HG03575 (cell line): ENCODE measurements around the gene CCDC107.
"Not testable (repeated sequence)": the region's sequence is repeated elsewhere in the genome, so short reads cannot be mapped to it uniquely, and the experiment has no call there.

Source experiments
- ATAC-seq: cut with Tn5 transposase; IDR thresholded peaks from one replicate; pipeline ENCODE4 v1.9.1; 2021; ENCODE audit not compliant: unreplicated experiment, insufficient number of reproducible peaks, low FRiP score; ENCODE audit errors: extremely low read depth

The CCDC107 gene, protein sequence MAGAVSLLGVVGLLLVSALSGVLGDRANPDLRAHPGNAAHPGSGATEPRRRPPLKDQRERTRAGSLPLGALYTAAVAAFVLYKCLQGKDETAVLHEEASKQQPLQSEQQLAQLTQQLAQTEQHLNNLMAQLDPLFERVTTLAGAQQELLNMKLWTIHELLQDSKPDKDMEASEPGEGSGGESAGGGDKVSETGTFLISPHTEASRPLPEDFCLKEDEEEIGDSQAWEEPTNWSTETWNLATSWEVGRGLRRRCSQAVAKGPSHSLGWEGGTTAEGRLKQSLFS

DNA sequence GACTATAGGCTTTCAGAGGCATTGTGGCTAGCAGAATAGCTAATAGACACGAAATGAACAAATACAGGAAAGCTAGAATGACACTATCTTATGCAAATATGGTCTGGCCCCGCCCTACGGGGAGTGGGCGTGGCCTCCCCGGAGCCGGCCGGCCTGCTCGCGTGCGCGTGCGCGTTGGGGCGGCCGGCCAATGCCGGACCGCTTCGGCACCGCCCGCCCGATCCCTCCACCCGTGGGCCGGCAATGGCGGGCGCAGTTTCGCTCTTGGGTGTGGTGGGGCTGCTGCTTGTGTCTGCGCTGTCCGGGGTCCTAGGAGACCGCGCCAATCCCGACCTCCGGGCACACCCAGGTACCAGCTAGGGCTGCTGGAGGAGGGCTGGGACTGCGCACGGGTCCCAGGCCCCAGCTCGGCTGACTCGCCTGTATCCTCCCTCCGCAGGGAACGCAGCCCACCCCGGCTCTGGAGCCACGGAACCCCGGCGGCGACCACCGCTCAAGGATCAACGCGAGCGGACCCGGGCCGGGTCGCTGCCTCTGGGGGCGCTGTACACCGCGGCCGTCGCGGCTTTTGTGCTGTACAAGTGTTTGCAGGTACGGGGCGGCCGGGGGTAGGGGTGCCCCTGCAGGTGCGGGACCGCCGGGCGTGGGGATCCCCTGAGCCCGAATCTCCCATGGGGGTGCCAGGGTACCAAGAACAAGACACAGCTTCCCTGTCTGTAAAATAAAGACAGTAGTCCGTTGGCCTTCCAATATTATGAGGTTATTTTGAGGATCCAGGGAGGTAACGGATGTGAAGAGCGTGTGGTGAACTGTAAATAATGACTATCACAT, at the start of gene CCDC107:
Gene CCDC107 (plus strand): TSS at position 156 of the 831 bp plus-strand sequence. CDS start 88 bp downstream, at position 244.
- peak; percentile 22 for ATAC-seq

GRCh38 chr9:35609001-35609819, 48.9 kb upstream of the CCDC107 start:
- no peak for ATAC-seq

DNA sequence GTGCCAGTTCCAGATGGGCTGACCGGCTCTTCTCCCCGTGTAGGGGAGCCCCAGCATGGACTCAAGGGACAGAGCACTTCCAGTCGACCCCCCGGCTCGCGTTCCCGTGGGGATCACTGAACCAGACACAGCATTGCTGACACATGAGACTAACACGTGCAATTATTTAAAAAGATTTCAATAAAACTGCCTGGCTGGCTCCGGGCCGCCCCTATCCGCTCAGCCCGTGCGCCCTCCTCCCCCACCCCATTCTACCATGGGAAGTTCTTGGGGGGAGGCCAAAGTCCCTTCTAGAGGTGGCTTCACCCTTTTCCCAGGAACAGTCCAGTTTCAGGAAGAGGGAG, 48.3 kb upstream of the CCDC107 start:
- no peak for ATAC-seq

DNA sequence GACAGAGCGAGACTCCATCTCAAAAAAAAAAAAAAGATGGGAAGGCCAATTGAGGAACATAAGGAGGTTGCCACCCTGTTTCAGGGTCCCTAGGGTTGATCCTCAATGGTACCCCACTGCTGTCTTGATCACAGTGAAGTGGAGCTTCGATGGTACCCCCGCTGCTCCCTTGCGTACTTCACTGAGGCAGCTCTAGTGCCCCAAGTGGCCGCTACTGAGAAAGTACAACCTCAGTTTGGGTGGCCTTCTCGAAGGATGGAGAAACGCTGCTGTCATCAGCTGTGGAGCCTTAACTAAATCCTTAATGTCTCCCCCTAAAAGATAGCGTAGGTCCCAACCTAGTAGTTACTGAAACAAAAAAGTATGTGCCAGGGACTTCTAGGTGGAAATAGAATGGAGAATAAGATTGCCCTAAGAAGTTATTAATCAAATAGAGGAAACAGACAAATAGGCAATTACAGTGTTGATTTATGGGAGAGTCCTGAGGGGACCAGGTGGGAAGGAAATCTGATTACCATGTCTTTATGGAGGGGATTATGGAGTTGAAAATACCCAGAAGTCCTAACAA, 46.8 kb upstream of the CCDC107 start:
- no peak for ATAC-seq

GRCh38 chr9:35612066-35612465, 46.0 kb upstream of the CCDC107 start:
- not testable (repeated sequence) for ATAC-seq

DNA sequence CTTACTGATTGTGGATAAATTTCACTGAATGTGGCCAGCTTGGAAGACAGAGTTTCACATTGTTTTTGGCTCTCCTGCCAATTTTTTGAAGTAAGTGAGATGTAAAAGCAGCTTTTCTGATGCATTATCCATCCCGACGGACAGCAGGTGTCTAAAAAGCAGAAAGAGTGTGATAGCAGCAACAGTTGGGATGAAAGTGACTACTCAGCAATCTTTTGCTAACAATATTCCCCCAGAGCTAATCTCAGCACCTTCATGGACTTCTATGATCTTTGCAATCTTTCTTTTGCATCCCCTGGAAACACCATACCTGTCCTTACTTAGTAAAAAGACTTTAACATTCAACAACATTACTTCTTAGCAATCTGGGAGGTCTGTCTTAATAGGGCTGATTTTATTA, 45.2 kb upstream of the CCDC107 start:
- ATAC-seq = no peak

- no peak for ATAC-seq
Observed at GRCh38 chr9:35615981-35616680, 42.0 kb upstream of the CCDC107 start.

DNA sequence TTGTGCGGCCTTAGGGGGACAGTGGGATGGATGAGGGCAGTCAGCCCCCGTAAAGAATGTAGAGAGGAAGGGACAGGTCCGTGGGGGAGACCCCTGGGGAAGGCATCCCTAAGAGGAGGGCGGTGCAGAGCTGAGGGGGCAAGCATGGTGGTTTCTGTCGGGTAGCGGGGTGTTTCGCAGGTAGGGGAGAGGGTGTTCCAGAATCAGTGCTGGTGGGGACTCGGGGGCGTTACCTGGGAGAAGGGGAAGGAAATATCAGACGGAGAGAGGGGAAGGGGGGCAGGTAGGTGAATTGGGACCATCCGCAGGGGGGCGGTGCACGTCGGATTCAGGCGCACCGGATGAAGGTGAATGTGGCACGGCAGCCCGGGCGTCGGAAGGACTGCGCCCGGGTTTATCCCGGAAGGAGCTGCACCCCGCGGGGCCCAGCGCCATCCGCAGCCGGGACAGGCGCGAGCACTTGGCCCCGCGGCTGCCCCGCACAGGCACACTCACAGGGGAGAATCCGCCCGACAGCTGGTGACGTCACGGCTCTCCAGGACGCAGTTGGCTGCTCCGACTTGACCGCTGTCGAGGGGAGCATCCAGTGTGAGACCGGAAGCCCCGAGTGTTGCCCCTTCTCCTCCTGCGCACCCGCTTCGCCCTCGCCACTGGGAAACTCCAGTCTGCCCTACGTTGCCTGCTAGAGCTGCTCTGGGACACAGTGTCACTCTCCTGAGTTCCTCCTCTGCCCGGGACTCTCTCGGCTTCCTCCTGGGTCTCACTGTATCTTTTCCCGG, 41.2 kb upstream of the CCDC107 start:
- no peak for ATAC-seq

DNA sequence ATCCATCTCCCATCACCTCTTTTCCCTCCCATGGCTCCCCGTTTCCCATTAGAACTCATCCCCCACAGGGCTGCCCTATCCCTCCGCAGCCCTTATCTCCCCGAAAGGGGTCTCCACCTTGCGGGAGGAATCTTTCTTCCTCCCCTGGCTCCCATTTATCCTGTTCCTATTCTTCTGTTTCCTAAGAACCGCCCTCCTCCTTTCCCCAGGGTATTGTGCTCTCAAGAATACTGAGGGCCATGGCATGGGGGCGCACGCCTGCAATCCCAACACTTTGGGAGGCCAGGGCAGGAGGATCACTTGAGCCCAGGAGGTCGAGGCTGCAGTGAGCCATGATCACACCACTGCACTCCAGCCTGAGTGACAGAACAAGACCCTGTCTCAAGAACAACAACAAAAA, 40.5 kb upstream of the CCDC107 start:
- no peak for ATAC-seq

GRCh38 chr9:35618325-35618727, 39.8 kb upstream of the CCDC107 start, which contains the start of gene CD72:
TSS of gene CD72 (minus strand) at chr9:35618413. CDS start at chr9:35618303, 110 bp downstream.
- no peak for ATAC-seq

GRCh38 chr9:35618854-35619799, 39.0 kb upstream of the CCDC107 start:
- ATAC-seq = peak; percentile 32

DNA sequence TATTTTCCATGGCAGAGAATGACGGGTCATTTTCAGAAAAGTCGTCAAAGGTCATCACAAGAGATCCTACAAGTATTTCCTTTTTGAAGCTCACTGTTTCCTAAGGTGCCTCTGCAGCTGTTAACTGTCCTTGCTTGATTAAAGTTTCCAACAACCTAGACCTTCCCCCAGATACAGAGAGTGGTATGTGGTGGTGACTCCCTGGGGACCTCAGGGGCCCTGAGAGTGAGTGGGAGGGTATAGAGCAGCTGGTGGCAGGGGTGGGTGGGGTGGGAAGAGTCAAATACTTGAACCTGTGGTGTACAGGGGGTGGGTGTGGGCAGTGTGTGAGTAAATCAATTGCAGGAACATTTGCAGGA, 38.3 kb upstream of the CCDC107 start:
- ATAC-seq = peak; percentile 35

DNA sequence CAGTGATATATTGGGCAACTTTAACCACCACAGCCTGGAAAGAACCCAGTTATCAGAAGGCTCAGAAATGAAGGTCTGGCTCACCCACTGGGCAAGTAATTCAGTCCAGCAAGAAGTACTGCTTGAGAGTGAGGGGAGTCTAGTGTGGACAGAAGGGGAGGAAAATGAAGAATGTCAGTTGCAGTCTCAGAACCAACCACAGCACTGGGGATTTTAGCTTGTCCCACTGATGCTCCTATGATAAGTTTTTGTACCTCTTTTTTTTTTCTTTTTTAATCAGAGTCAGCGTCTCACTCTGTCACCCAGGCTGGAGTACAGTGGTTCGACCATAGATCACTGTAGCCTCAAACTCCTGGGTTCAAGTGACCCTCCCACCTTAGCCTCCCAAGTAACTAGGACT, 30.5 kb upstream of the CCDC107 start:
- no peak for ATAC-seq

DNA sequence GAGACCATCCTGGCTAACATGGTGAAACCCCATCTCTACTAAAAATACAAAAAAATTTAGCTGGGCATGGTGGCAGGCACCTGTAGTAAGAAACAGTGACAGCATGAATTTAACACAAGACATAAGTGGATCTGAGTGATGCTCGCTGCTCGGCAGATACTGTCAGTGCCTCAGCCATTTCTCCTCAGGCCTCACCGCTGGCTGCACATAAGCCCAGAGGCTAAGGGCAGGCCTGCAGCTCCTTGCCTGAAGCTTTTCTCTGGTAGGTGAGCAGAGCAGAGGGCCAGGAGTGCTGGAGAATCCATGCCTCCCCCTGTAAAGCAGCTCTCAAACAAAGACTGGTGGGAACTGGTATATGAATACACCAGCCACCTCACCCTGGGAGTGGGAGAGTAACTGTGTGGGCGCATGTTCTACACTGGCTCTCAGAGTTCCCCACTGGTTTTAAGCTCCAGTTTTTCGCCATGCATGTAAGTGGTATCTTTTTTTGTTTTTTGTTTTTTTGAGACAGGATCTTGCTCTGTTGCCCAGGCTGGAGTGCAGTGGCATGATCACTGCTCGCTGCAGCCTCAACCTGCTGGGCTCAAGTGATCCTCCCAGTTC, 29.6 kb upstream of the CCDC107 start:
- no peak for ATAC-seq

GRCh38 chr9:35629597-35629996, 28.5 kb upstream of the CCDC107 start:
- no peak for ATAC-seq

GRCh38 chr9:35635730-35636129, 22.4 kb upstream of the CCDC107 start:
- ATAC-seq = no peak
